ENCODE data around the gene DISC1. TPM values are rescaled to one million over a fixed set of nuclear protein-coding genes. Genes with fewer than 3 reads are reported as not detected.

The DISC1 gene
- total RNA-seq, 4 donors from 2014 or later, result 9.6 to 27.9 (median 13.0) TPM

GRCh38 chr1:231998791-231999190, 372.2 kb downstream of the DISC1 start:
- no peak for TF ChIP-seq CTCF (IDR thresholded peaks at IDR 0.05)
- ATAC-seq (ENCODE audit: low FRiP score) (no peak), DNase-seq (ENCODE audit: low spot score) (no peak)

- DNase-seq (ENCODE audit: low spot score) (no peak), ATAC-seq (ENCODE audit: low FRiP score) (no peak)
- TF ChIP-seq CTCF (IDR thresholded peaks at IDR 0.05), result no peak
Observed at GRCh38 chr1:232005300-232005699, 378.7 kb downstream of the DISC1 start.

- ATAC-seq (ENCODE audit: low FRiP score), result no peak
- no peak for TF ChIP-seq CTCF (IDR thresholded peaks at IDR 0.05)
Observed at GRCh38 chr1:232009741-232010140, 383.2 kb downstream of the DISC1 start.

DNA sequence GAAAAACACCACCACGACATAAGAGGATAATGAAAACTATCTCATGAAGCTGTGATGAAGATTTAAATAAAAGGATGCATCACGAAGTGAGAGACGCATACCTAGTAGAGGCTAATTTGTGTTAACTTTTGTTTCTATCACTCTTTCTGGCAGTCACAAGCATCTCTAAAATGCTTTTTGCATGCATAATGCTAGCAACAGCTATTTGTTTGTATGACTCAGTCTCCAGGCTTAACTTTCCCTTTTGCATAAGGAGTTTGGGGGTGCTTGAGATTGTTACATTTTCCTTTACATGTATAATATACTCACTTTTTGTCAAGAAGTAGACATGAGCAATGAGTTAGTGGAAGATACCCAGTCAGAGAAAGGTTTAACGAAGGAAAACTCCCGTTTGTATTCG, 385.4 kb downstream of the DISC1 start:
- no peak for DNase-seq (ENCODE audit: low spot score)
- ATAC-seq (ENCODE audit: low FRiP score), result no peak
- no peak for TF ChIP-seq CTCF (IDR thresholded peaks at IDR 0.05)

More at GRCh38 chr1:232009741-232010140, 383.2 kb downstream of the DISC1 start:
- DNase-seq (ENCODE audit: low spot score), result no peak

GRCh38 chr1:232012773-232013386, 386.3 kb downstream of the DISC1 start:
- DNase-seq (ENCODE audit: low spot score) (no peak), ATAC-seq (ENCODE audit: low FRiP score) (peak; percentile 61)
- no peak for TF ChIP-seq CTCF (IDR thresholded peaks at IDR 0.05)

DNA sequence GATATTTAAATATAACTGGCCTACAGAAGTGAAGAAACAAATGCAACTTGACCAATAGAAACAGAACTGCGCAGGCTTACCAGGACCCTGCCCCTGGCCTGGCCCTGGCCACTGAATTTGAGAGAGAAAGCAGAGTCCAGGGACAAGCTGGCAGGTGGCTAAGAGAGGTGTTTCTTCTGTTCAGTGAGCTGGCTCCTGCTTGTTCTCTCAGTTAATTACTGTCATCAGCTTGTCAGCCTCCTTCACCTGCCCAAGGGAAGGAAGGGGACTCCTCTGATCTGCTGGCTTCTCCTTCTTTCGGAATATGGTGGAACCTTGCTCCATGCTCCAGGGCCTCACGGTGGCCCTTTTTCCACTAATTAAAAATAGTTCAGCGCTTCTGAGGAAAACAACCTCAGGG, 388.4 kb downstream of the DISC1 start:
- ATAC-seq (ENCODE audit: low FRiP score) (no peak), DNase-seq (ENCODE audit: low spot score) (no peak)
- TF ChIP-seq CTCF (IDR thresholded peaks at IDR 0.05), result no peak

DNA sequence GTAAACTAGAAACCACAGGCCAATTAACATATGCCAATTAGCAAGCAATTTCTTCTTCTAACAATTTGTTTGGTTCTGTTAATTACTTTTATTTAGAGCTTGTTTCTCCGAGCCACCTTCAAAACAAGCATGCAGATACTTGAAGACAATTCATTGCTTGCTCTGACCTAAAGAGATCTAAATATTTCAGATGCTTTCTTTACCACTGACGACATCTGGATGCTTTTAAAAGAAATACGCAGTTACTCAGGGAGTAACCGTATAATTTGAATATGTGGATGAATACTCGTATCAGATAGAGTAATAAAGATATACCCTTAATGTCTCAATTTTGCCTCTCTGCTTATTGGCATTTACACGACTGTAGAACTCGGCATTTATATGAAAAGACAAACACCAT, 390.0 kb downstream of the DISC1 start:
- ATAC-seq (ENCODE audit: low FRiP score) (no peak), DNase-seq (ENCODE audit: low spot score) (no peak)
- TF ChIP-seq CTCF (IDR thresholded peaks at IDR 0.05), result no peak

All from omental fat pad (tissue), 4 donors.